Measurements from ENCODE around the gene OR2V2.

Gene OR2V2

DNA sequence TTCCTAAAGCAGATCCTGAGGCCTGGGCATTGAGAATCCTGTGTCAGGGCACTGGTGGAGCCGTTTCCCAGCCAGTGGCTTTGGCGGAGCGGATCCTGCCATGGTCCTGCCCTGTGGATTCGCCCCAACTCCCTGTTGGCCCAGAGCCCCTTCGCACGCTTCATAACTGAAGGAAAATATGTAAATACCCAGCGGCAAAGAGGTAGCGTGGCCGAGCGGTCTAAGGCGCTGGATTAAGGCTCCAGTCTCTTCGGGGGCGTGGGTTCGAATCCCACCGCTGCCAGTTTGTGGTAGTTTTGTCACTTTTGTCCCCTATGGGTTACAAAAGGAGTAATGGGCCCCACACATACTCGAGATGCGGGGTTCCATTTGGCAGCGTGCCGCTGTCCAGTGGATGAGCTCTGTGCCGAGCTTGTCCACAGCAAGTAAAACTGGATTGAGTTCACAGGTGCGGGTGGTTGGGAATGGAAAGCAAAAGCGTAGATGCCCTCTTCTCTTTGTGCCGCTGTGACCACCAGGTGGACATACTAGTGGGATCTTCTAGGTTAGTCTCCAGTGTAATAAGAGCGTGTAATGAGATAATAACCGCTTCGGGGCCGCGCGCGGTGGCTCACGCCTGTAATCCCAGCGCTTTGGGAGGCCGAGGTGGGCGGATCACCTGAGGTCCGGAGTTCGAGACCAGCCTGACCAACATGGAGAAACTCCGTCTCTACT, 40.3 kb downstream of the OR2V2 start:
- Histone ChIP-seq H3K27me3 (ENCODE audit: control insufficient read depth, insufficient read depth, low read length) (peaks cover 27% of the 10 kb centered on the region), H3K27ac (ENCODE audit: low read depth, low read length) (no peak overlapping the region), H3K4me3 (ENCODE audit: low read depth, low read length) (peak overlapping the region; percentile 82), H3K9ac (ENCODE audit: low read length) (peak overlapping the region; percentile 67), H3K9me3 (ENCODE audit: control insufficient read depth, insufficient read depth, low read depth, low read length) (no peaks in the 10 kb centered on the region), H3K36me3 (ENCODE audit: control insufficient read depth, insufficient read depth, low read length) (no peaks in the 10 kb centered on the region), H3K4me1 (ENCODE audit: control insufficient read depth, insufficient read depth, low read length) (peaks cover 8% of the 10 kb centered on the region; the same call in 1 of the 2 replicates)

DNA sequence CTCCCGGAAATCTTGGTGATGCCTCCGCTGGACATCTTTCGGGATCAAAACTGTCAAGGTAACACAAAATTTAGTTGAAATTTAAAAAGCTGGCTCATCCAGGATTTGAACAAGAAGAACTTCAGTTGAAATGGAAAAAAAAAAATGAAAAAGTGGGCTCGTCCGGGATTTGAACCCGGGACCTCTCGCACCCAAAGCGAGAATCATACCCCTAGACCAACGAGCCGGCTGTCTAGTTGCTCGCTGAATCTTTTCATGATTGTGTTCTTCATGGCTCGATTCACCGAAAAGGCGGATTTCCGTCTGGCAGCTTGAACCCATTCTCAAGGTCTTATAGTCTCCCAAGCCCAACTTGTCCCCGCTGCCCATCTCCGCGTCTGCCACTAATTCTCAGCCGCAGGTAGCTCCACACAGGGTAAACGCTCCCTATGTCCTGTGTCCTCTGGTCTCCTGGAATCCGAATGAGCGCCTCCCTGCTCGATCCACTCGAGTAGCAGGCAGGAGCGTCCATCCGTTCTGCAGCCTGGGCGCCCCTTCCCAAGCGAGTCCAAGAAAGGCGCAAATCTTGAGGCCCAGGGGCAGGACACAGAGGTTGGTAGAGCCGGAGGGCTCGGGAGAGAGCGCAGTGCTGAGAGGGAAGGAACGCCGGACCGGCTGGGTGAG, 41.4 kb downstream of the OR2V2 start:
- H3K9me3 ChIP-seq (ENCODE audit: control insufficient read depth, insufficient read depth, low read depth, low read length), result no peaks in the 10 kb centered on the region
- no peaks in the 10 kb centered on the region for H3K36me3 ChIP-seq (ENCODE audit: control insufficient read depth, insufficient read depth, low read length)
- H3K9ac ChIP-seq (ENCODE audit: low read length), result peak overlapping the region; percentile 88
- peak overlapping the region; percentile 82 for H3K4me3 ChIP-seq (ENCODE audit: low read depth, low read length)
- peak overlapping the region; percentile 39; the same call in 1 of the 2 replicates for H3K27ac ChIP-seq (ENCODE audit: low read depth, low read length)
- H3K4me1 ChIP-seq (ENCODE audit: control insufficient read depth, insufficient read depth, low read length), result peaks cover 9% of the 10 kb centered on the region; the same call in 1 of the 2 replicates
- H3K27me3 ChIP-seq (ENCODE audit: control insufficient read depth, insufficient read depth, low read length), result peaks cover 30% of the 10 kb centered on the region

- H3K36me3 ChIP-seq (ENCODE audit: control insufficient read depth, insufficient read depth, low read length), result no peaks in the 10 kb centered on the region
- H3K9me3 ChIP-seq (ENCODE audit: control insufficient read depth, insufficient read depth, low read depth, low read length), result no peaks in the 10 kb centered on the region
- H3K27ac ChIP-seq (ENCODE audit: low read depth, low read length), result no peak overlapping the region
- peak overlapping the region; percentile 30 for H3K9ac ChIP-seq (ENCODE audit: low read length)
- peak overlapping the region; percentile 82 for H3K4me3 ChIP-seq (ENCODE audit: low read depth, low read length)
- peaks cover 9% of the 10 kb centered on the region; the same call in 1 of the 2 replicates for H3K4me1 ChIP-seq (ENCODE audit: control insufficient read depth, insufficient read depth, low read length)
- H3K27me3 ChIP-seq (ENCODE audit: control insufficient read depth, insufficient read depth, low read length), result peaks cover 30% of the 10 kb centered on the region
Measured at GRCh38 chr5:181189363-181189961, 42.1 kb downstream of the OR2V2 start.

- Histone ChIP-seq H3K27ac (ENCODE audit: low read depth, low read length) (no peak overlapping the region), H3K4me1 (ENCODE audit: control insufficient read depth, insufficient read depth, low read length) (peaks cover 9% of the 10 kb centered on the region; the same call in 1 of the 2 replicates), H3K36me3 (ENCODE audit: control insufficient read depth, insufficient read depth, low read length) (no peaks in the 10 kb centered on the region), H3K9ac (ENCODE audit: low read length) (peak overlapping the region; percentile 30), H3K9me3 (ENCODE audit: control insufficient read depth, insufficient read depth, low read depth, low read length) (no peaks in the 10 kb centered on the region), H3K4me3 (ENCODE audit: low read depth, low read length) (peak overlapping the region; percentile 82), H3K27me3 (ENCODE audit: control insufficient read depth, insufficient read depth, low read length) (peaks cover 30% of the 10 kb centered on the region)
Measured at GRCh38 chr5:181189962-181190710, 42.8 kb downstream of the OR2V2 start.

DNA sequence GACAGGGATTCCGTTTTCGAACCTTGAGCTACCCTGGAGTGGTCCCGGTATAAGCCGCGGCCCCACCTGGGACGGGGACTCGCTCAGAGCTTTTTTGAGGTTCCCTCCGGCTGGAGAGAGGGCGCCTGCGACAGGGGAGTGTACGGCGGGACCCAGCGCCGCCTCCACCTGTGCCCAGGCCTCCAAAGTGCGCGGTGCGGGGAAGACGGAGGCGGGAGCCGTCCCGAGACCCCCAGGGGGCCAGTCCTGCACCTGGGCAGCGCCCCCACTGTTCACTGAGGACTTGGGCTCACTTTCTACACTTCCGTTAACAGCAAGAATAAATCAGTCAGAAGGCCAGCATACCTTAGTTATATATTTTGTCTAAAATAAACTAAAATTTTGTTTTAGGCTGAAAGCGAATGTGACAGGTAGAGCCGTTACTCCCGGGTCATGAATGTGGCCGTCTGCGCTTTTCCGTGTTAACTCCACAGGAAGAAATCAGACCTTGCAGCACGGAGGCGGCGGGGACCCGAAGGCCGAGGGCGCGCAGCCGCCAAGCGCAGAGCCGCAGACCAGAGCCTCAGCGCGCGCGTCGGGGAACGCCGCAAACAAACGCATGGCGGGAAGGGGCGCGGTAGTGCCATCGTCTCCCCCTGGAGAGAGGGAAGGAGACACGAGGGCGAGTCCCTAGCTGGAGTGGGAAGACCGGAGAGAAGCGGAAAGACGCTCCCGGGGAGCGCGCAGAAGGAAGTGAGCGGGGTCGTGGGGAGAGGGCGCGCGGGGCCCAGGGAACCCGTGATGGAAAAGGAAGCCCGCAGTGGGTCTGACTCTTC, 43.5 kb downstream of the OR2V2 start:
- Histone ChIP-seq H3K4me3 (ENCODE audit: low read depth, low read length) (peak overlapping the region; percentile 82), H3K27ac (ENCODE audit: low read depth, low read length) (no peak overlapping the region), H3K4me1 (ENCODE audit: control insufficient read depth, insufficient read depth, low read length) (peaks cover 9% of the 10 kb centered on the region; the same call in 1 of the 2 replicates)

GRCh38 chr5:181191526-181192336, 44.3 kb downstream of the OR2V2 start:
- H3K36me3 ChIP-seq (ENCODE audit: control insufficient read depth, insufficient read depth, low read length), result no peaks in the 10 kb centered on the region
- H3K27ac ChIP-seq (ENCODE audit: low read depth, low read length), result no peak overlapping the region
- peak overlapping the region; percentile 82 for H3K4me3 ChIP-seq (ENCODE audit: low read depth, low read length)
- peaks cover 30% of the 10 kb centered on the region for H3K27me3 ChIP-seq (ENCODE audit: control insufficient read depth, insufficient read depth, low read length)
- H3K4me1 ChIP-seq (ENCODE audit: control insufficient read depth, insufficient read depth, low read length), result peaks cover 9% of the 10 kb centered on the region; the same call in 1 of the 2 replicates
- H3K9ac ChIP-seq (ENCODE audit: low read length), result peak overlapping the region; percentile 67
- H3K9me3 ChIP-seq (ENCODE audit: control insufficient read depth, insufficient read depth, low read depth, low read length), result no peaks in the 10 kb centered on the region

More for the DNA sequence above, 43.5 kb downstream of the OR2V2 start:
- H3K9me3 ChIP-seq (ENCODE audit: control insufficient read depth, insufficient read depth, low read depth, low read length), result no peaks in the 10 kb centered on the region
- H3K36me3 ChIP-seq (ENCODE audit: control insufficient read depth, insufficient read depth, low read length), result no peaks in the 10 kb centered on the region
- H3K9ac ChIP-seq (ENCODE audit: low read length), result peak overlapping the region; percentile 59
- H3K27me3 ChIP-seq (ENCODE audit: control insufficient read depth, insufficient read depth, low read length), result peaks cover 30% of the 10 kb centered on the region

DNA sequence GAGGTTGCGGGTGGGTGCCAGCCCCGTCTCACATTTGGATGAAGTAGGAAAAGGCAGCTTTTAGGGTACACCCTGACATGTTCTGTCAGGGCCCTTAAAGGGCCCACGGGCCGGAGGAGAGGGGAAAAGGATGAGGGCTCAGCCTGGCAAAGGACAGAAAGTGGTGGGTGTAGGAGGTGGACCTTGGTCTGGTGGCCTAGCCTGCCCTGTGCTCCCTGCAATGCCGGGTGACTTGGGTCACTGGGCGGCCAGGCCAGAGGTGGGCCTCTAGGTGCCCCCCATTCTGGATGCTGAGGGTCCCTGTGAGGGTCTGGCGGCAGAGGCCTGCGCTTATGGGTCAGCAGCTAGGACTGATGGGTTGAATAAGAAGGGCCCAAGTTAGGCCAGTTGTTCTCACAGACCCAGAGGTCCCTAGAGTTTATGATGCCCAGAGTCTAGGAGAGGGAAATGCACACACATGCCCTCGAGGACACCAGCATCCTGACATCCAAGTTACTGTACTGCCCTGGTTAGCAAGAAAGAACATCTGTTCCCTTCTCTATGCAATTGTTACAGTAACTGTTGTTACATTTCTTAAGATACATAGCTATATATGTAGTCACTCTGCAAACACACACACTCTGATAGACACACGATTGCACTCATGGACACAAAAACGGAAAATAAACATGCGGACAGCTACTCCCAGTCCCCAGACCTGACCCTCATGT, 45.1 kb downstream of the OR2V2 start:
- H3K9me3 ChIP-seq (ENCODE audit: control insufficient read depth, insufficient read depth, low read depth, low read length), result no peaks in the 10 kb centered on the region
- H3K36me3 ChIP-seq (ENCODE audit: control insufficient read depth, insufficient read depth, low read length), result no peaks in the 10 kb centered on the region
- peak overlapping the region; percentile 67 for H3K9ac ChIP-seq (ENCODE audit: low read length)
- no peak overlapping the region for H3K27ac ChIP-seq (ENCODE audit: low read depth, low read length)
- H3K4me3 ChIP-seq (ENCODE audit: low read depth, low read length), result peak overlapping the region; percentile 82
- H3K27me3 ChIP-seq (ENCODE audit: control insufficient read depth, insufficient read depth, low read length), result peaks cover 30% of the 10 kb centered on the region
- peaks cover 14% of the 10 kb centered on the region for H3K4me1 ChIP-seq (ENCODE audit: control insufficient read depth, insufficient read depth, low read length)

GRCh38 chr5:181193656-181194055, 46.3 kb downstream of the OR2V2 start:
- no peak overlapping the region for H3K27ac ChIP-seq (ENCODE audit: low read depth, low read length)
- H3K9me3 ChIP-seq (ENCODE audit: control insufficient read depth, insufficient read depth, low read depth, low read length), result no peaks in the 10 kb centered on the region
- no peak overlapping the region for H3K9ac ChIP-seq (ENCODE audit: low read length)
- peaks cover 33% of the 10 kb centered on the region for H3K27me3 ChIP-seq (ENCODE audit: control insufficient read depth, insufficient read depth, low read length)
- no peak overlapping the region for H3K4me3 ChIP-seq (ENCODE audit: low read depth, low read length)
- H3K4me1 ChIP-seq (ENCODE audit: control insufficient read depth, insufficient read depth, low read length), result peaks cover 25% of the 10 kb centered on the region
- no peaks in the 10 kb centered on the region for H3K36me3 ChIP-seq (ENCODE audit: control insufficient read depth, insufficient read depth, low read length)

DNA sequence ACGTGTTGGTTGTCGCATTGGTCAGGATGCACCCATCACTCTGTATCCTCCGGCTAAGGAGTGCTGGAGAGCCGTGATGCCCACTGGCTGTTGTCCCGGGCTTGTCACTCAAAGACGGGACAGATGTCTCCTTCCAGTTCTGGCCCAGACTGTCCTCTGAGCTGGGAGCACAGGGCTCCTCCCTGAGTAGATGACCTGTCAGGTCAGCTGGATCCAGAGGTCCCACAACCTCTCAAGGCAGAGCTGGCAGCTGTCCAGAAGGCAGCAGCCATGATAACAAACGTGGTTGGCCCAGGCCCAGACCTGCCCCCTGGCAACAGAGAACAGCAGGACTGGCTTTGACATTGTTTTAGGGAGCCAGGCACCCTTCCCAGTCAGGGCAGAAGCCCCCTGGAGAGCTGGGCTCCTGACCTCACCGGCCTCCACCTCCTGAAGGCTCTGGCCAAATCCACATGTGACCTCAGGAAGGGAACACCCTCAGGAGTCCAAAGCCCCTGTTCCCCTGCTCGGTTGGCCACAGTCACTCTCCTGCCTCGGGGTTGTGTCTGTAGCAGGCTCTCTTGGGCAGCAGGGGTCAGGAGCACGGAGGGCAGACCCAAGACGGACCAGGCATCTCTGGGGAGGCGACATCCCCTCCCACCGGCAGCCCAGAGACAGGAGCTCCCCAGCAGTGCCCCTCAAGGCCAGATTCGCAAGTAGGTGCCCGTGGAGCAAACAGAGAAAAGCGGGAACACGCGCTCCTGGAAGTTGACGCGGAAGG, 47.3 kb downstream of the OR2V2 start:
- Histone ChIP-seq H3K27ac (ENCODE audit: low read depth, low read length) (no peak overlapping the region), H3K4me1 (ENCODE audit: control insufficient read depth, insufficient read depth, low read length) (peaks cover 36% of the 10 kb centered on the region), H3K27me3 (ENCODE audit: control insufficient read depth, insufficient read depth, low read length) (peaks cover 31% of the 10 kb centered on the region), H3K9ac (ENCODE audit: low read length) (no peak overlapping the region), H3K36me3 (ENCODE audit: control insufficient read depth, insufficient read depth, low read length) (no peaks in the 10 kb centered on the region), H3K4me3 (ENCODE audit: low read depth, low read length) (no peak overlapping the region), H3K9me3 (ENCODE audit: control insufficient read depth, insufficient read depth, low read depth, low read length) (no peaks in the 10 kb centered on the region)

Data from HUES6 (cell line).